RPMI8226 (cell line): ENCODE results near the gene TUBD1.
A peak's percentile ranks its signal among the peaks of the same experiment; 100 is the strongest.
"Not testable (repeated sequence)": the region's sequence is repeated elsewhere in the genome, so short reads cannot be mapped to it uniquely, and the experiment has no call there.

ENCODE experiments used
- DNase-seq: peaks from one replicate; pipeline ENCODE4 v3.0.0-alpha.2; 2015

Gene TUBD1

GRCh38 chr17:59842901-59843652 is 49.7 kb downstream of the TUBD1 start:
- DNase-seq = no peak

GRCh38 chr17:59841882-59842263 is 50.9 kb downstream of the TUBD1 start:
- DNase-seq = not testable (repeated sequence)

DNA sequence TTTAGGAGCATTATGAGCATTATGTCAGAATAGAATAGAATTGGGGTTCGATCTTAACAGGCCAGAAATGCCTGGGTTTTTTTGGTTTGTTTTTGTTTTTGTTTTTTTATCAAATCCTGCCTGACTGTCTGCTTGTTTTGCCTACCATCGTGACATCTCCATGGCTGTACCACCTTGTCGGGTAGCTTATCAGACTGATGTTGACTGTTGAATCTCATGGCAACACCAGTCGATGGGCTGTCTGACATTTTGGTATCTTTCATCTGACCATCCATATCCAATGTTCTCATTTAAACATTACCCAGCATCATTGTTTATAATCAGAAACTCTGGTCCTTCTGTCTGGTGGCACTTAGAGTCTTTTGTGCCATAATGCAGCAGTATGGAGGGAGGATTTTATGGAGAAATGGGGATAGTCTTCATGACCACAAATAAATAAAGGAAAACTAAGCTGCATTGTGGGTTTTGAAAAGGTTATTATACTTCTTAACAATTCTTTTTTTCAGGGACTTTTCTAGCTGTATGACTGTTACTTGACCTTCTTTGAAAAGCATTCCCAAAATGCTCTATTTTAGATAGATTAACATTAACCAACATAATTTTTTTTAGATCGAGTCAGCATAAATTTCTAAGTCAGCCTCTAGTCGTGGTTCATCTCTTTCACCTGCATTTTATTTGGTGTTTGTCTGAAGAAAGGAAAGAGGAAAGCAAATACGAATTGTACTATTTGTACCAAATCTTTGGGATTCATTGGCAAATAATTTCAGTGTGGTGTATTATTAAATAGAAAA is 51.5 kb downstream of the TUBD1 start:
- DNase-seq = not testable (repeated sequence)

- no peak for DNase-seq
Observed at GRCh38 chr17:59840329-59841090, 52.2 kb downstream of the TUBD1 start.

DNA sequence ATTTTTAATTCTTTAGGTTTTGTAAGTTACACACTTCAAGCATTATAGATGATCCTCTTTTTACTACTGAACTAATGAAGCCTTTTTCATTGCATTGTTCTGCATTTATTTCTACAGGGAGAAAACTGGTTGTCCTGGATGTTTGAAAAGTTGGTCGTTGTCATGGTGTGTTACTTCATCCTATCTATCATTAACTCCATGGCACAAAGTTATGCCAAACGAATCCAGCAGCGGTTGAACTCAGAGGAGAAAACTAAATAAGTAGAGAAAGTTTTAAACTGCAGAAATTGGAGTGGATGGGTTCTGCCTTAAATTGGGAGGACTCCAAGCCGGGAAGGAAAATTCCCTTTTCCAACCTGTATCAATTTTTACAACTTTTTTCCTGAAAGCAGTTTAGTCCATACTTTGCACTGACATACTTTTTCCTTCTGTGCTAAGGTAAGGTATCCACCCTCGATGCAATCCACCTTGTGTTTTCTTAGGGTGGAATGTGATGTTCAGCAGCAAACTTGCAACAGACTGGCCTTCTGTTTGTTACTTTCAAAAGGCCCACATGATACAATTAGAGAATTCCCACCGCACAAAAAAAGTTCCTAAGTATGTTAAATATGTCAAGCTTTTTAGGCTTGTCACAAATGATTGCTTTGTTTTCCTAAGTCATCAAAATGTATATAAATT is 53.0 kb downstream of the TUBD1 start:
- no peak for DNase-seq

GRCh38 chr17:59838052-59838916 is 54.5 kb downstream of the TUBD1 start:
- peak; percentile 35 for DNase-seq

DNA sequence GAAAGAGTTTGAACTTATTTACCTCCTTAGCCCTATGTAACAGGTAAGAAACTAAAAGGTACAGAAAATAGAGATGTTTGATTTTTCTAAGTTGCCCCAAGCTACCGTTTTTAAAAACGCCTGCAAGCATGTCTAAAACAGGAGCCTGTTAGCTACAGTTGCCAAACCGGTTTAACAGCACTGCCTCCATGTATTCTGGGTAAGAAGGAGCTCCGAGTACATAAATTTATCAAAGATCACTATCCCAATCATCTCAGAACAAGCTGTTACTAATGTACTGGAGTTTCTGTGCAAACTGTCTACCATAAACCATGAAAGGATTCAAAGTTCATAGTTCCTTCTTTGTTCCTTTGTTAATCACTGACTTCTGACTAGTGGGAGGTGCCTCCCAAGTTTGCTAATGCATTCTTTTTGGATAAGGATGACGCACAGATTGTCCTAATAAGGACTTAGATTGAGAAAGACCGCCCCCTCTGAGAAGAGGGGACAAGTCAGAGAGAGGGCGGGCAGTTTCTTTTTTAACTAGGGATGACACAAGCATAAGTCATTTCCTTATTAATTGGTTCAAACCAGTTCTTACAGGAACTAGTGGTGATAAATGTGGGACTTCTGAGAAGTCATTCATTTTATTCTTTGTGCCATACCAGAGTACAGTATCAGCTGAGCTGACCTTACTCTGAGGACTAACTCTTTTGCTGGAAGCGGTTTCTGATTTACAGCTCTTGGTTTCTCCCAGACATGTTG is 55.3 kb downstream of the TUBD1 start:
- DNase-seq = peak; percentile 90

GRCh38 chr17:59832883-59833379 is 59.8 kb downstream of the TUBD1 start:
- DNase-seq = no peak

DNA sequence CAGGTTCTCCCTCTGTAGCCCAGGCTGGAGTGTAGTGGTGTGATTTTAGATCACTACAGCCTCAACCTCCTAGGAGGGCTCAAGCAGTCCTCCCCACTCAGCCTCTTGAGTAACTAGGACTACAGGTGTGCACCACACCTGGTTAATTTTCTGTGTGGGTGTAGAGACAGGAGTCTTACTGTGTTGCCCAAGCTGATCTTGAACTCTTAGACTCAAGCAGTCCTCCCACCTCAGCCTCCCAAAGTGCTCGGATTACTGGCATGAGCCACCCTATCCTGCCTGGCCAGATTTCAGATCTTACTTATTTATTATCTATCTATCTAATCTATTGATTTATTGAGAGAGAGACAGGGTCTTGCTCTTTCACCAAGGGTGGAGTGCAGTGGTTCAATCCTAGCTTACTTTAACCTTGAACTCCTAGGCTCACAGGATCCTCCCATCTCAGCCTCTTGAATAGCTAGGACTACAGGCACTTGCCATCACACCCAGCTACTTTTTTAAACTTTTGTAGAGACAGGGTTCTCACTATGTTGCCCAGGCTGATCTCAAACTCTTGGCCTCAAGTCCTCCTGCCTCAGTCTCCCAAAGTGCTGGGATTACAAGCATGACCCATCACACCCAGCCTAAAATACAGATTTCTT is 61.8 kb downstream of the TUBD1 start:
- no peak for DNase-seq

- DNase-seq = no peak
Observed at GRCh38 chr17:59830007-59830630, 62.6 kb downstream of the TUBD1 start.

- peak; percentile 11 for DNase-seq
Observed at GRCh38 chr17:59829217-59830006, 63.3 kb downstream of the TUBD1 start.

- DNase-seq = not testable (repeated sequence)
Observed at GRCh38 chr17:59828819-59829216, 63.9 kb downstream of the TUBD1 start.

DNA sequence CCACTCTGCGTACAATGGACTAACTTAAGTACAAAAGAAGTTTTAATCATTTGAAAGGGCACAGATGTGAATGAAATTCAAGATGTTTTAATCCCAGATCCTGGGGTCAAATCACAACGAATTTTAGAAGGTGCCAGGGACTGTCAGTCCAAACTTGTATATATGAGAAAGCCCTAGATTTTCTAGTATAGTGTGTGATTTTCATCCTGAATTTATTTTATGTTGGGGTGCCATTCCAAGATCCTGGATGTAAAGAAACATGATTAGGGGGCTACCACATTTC is 64.3 kb downstream of the TUBD1 start:
- DNase-seq = no peak

- DNase-seq = no peak
Observed at GRCh38 chr17:59827721-59828477, 64.8 kb downstream of the TUBD1 start.

- DNase-seq = no peak
Observed at GRCh38 chr17:59826706-59827453, 65.9 kb downstream of the TUBD1 start.

DNA sequence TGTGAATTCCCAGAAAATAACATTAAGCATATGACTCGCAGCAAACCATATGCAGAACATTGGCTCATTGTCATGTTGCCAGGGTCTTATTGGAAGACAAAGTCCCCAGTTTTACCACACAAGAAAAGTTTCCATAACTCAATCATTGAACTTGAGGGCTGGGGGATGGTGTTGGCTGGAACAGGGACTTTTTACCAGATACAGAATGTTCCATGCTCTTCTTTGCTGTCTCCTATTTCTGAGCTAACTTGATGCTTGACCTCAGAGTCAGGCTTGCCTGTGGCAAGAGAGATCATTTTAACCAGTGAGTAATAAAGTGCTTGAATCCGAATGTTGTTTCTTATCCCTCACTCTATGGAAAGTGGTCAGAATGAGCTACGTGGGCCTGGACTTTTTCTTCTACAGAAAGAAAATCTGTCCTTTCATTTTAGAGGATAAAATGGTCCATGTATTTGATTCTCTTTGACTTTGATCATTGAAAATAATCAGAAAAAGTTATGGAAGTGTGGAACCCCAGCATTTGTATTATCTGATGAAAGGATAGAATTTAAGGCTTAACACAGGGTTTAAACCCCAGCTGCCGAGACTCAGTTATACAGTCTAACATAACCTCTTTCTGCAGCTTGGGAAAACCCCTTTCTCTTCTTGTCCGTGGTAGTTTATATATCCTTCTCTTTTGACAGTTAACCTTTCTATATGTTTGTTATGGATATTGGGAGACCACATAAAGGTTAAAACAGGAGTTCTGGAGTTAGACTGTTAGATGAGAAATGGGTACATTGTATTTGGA is 67.0 kb downstream of the TUBD1 start:
- DNase-seq = no peak

DNA sequence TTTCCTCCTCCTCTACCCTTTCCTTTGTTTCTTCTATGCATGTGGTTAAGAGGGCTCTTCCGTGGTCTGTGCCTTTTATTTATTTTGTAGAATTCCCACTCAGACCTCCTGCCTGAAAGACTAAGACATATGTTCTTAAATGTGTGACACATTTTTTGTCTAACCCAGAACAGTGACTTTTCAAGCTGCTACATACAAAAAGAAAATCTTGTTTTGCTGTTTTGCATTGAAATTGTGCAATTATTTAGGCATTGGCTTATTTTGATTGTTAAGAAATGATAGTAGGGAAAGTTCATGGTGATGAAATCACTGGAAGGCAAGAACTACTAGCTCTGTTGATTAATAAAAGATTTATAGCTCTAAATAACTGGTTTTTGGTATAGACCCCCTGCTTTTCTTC is 76.8 kb downstream of the TUBD1 start:
- DNase-seq = no peak
